HCT116 (cell line): ENCODE measurements around the gene KMT2B.

Experiments used
- CEBPB ChIP-seq: IDR thresholded peaks from 2 replicates; pipeline ENCODE4 v1.6.1; 2012; ENCODE audit warnings: low read depth
- CTCF ChIP-seq, 3 experiments: fragments of 200-600 bp in 1 of 3; sonication (generic) in 1 of 3; IDR thresholded peaks in 2 of 3; conservative IDR thresholded peaks in 1 of 3; 2 replicates each; pipeline ENCODE4 v1.5.1; 2012 to 2017; ENCODE audit warnings: low read depth in 2 of 3, low read length in 2 of 3, antibody characterized with exemption in 1 of 3, borderline replicate concordance in 1 of 3, control low read depth in 1 of 3, mild to moderate bottlenecking in 1 of 3, mixed read lengths in 1 of 3, mixed run types in 1 of 3, moderate library complexity in 1 of 3; ENCODE audit not compliant: insufficient read depth in 1 of 3
- EGR1 ChIP-seq: IDR thresholded peaks from 2 replicates; pipeline ENCODE4 v1.6.1; 2012; ENCODE audit warnings: low read depth
- POLR2A ChIP-seq: IDR thresholded peaks from 2 replicates; pipeline ENCODE4 v1.7.0; 2011; ENCODE audit warnings: borderline replicate concordance; ENCODE audit not compliant: insufficient read depth, insufficient read length; ENCODE audit errors: extremely low read depth
- POLR2AphosphoS5 ChIP-seq: IDR thresholded peaks from 2 replicates; pipeline ENCODE4 v1.6.1; 2011; ENCODE audit warnings: mild to moderate bottlenecking, low read depth, low read length, moderate library complexity
- SP1 ChIP-seq: IDR thresholded peaks from 2 replicates; pipeline ENCODE4 v1.6.1; 2012; ENCODE audit warnings: low read depth
- ZFX ChIP-seq: fragments of 450-650 bp; IDR thresholded peaks from 2 replicates; pipeline ENCODE4 v1.6.1; 2017
- ZNF274 ChIP-seq: fragments of 200-500 bp; sonication (Bioruptor generic); IDR thresholded peaks from 2 replicates; pipeline ENCODE4 v1.6.1; 2014; ENCODE audit warnings: mild to moderate bottlenecking, low read depth, low read length, inconsistent platforms
- TF ChIP-seq, protein P1 (sequence below): IDR thresholded peaks from 2 replicates; pipeline ENCODE4 v1.6.1; 2012
- TF ChIP-seq, protein P2 (sequence below): IDR thresholded peaks from 2 replicates; pipeline ENCODE4 v1.6.1; 2012

DNA sequence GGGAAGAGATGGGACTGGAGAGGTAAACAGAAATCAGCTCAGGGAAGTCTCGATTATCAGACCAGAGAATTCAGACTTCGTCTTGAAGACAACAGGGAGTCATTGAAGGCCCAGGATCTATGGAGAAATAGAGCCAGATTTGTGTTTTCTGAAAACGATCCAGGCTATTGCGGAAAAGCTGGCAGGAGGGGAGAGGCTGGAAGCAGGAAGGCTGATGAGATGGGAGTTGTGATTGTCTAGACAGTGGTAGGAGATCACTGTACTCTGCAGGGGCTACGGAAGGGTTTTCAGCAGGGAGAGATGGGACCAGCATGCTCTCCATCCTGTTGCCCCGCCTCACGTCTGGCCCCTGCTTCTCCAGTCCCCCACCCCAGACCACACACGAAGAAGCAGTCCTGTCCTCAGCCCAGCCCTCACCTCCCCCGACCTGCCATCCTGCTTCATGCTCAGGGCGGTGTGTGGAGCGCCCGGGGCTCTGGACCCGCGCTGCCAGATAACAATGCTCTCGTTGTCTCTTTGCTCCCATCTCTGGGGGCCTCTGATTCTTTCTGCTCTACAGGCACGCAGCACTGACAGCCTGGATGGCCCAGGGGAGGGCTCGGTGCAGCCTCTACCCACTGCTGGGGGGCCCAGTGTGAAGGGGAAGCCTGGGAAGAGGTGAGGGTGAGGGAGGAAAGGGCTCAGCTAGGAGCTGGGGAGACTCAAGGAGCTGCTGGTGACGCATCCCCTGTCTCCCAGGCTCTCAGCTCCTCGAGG, 59.5 kb downstream of the KMT2B start:
- TF ChIP-seq POLR2A (no peak), CTCF (IDR thresholded peaks at IDR 0.05 in 2 of 3, conservative IDR thresholded peaks at IDR 0.05 in 1 of 3; ENCODE audit: borderline replicate concordance in 1 of 3, insufficient read depth in 1 of 3, low read depth in 2 of 3, low read length in 2 of 3) (no peak), ZFX (no peak), EGR1 (no peak), POLR2AphosphoS5 (no peak), CEBPB (no peak), SP1 (no peak), ZNF274 (no peak)
- TF ChIP-seq, protein P1, sequence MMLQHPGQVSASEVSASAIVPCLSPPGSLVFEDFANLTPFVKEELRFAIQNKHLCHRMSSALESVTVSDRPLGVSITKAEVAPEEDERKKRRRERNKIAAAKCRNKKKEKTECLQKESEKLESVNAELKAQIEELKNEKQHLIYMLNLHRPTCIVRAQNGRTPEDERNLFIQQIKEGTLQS, result no peak
- TF ChIP-seq, protein P2, sequence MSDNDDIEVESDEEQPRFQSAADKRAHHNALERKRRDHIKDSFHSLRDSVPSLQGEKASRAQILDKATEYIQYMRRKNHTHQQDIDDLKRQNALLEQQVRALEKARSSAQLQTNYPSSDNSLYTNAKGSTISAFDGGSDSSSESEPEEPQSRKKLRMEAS, result no peak
